K562 (cell line): ENCODE results near the gene TCF7.

Source experiments
- BDP1 ChIP-seq: IDR thresholded peaks from 3 replicates; pipeline ENCODE4 v1.6.1; 2011; ENCODE audit not compliant: insufficient read length, insufficient read depth
- CTCF ChIP-seq, 3 experiments: IDR thresholded peaks in 2 of 3; conservative IDR thresholded peaks in 1 of 3; 2 replicates each; pipeline ENCODE4 v1.5.1; 2011 to 2012; ENCODE audit warnings: low read length in 3 of 3, mild to moderate bottlenecking in 3 of 3, control low read depth in 2 of 3, improper control_type of control experiment in 1 of 3, inconsistent platforms in 1 of 3, low read depth in 1 of 3, mixed read lengths in 1 of 3, moderate library complexity in 1 of 3; ENCODE audit not compliant: insufficient read depth in 2 of 3
- JUNB ChIP-seq: fragments of 450-650 bp; formaldehyde crosslinking; conservative IDR thresholded peaks from 2 replicates; pipeline ENCODE4 v1.4.0; 2020; ENCODE audit warnings: mild to moderate bottlenecking
- MBD2 ChIP-seq: sonication (generic); IDR thresholded peaks from 2 replicates; pipeline ENCODE4 v1.6.1; 2016; ENCODE audit warnings: low read depth, borderline replicate concordance
- MYC ChIP-seq, 2 experiments: fragments of 250-450 bp in 1 of 2; sonication (Bioruptor Pico) in 1 of 2; IDR thresholded peaks; 2 replicates each; pipeline versions ENCODE4 v1.5.1 to v1.6.1; 2012 to 2021; ENCODE audit warnings: low read depth in 2 of 2, borderline replicate concordance in 1 of 2, improper control_type of control experiment in 1 of 2, low read length in 1 of 2, mild to moderate bottlenecking in 1 of 2, moderate library complexity in 1 of 2
- PCBP1 ChIP-seq: fragments of 200-400 bp; formaldehyde crosslinking; IDR thresholded peaks from 2 replicates; pipeline ENCODE4 v1.6.1; 2018; ENCODE audit warnings: mild to moderate bottlenecking, low read depth, low read length; ENCODE audit not compliant: poor library complexity, severe bottlenecking
- RBBP5 ChIP-seq: fragments of 200-600 bp; sonication (generic); IDR thresholded peaks from 2 replicates; pipeline ENCODE4 v1.6.1; 2012; ENCODE audit warnings: borderline replicate concordance, mild to moderate bottlenecking, low read length, control low read depth, inconsistent platforms; ENCODE audit not compliant: insufficient read depth, poor library complexity, severe bottlenecking
- SIX5 ChIP-seq, 2 experiments: IDR thresholded peaks; 2 replicates each; pipeline ENCODE4 v1.6.1; 2011; ENCODE audit warnings: low read length in 2 of 2, borderline replicate concordance in 1 of 2, low read depth in 1 of 2, mild to moderate bottlenecking in 1 of 2, moderate library complexity in 1 of 2; ENCODE audit not compliant: insufficient read depth in 1 of 2
- THRB ChIP-seq: fragments of 450-650 bp; formaldehyde crosslinking; conservative IDR thresholded peaks from 2 replicates; pipeline ENCODE4 v1.4.0; 2022; ENCODE audit warnings: mild to moderate bottlenecking, missing genetic modification characterization
- ZBTB5 ChIP-seq: fragments of 450-650 bp; IDR thresholded peaks from 2 replicates; pipeline ENCODE4 v1.6.1; 2017; ENCODE audit warnings: antibody characterized with exemption
- ZNF280A ChIP-seq: fragments of 450-650 bp; IDR thresholded peaks from 2 replicates; pipeline ENCODE4 v1.6.1; 2018; ENCODE audit warnings: mild to moderate bottlenecking, low read depth; ENCODE audit not compliant: partially characterized antibody

- no peak for TF ChIP-seq MBD2
- no peak for TF ChIP-seq JUNB (CRISPR knock-in tag)
- TF ChIP-seq CTCF (IDR thresholded peaks at IDR 0.05 in 2 of 3, conservative IDR thresholded peaks at IDR 0.05 in 1 of 3; ENCODE audit: insufficient read depth in 2 of 3, low read depth in 1 of 3, low read length in 3 of 3) = no peak
- no peak for TF ChIP-seq THRB
- no peak for TF ChIP-seq ZNF280A
- no peak for TF ChIP-seq BDP1
- no peak for TF ChIP-seq MYC (IDR thresholded peaks at IDR 0.05; ENCODE audit: low read depth, low read length)
- no peak for TF ChIP-seq MYC (CRISPR knock-in tag; IDR thresholded peaks at IDR 0.05; ENCODE audit: borderline replicate concordance, low read depth)
- no peak for TF ChIP-seq SIX5 (IDR thresholded peaks at IDR 0.05; ENCODE audit: borderline replicate concordance in 1 of 2, insufficient read depth in 1 of 2, low read depth in 1 of 2, low read length in 2 of 2)
- TF ChIP-seq RBBP5 = no peak
- TF ChIP-seq PCBP1 = no peak
- TF ChIP-seq ZBTB5 = no peak
Measured at GRCh38 chr5:134142052-134142451, 27.6 kb downstream of the TCF7 start.
